HEK293 (cell line): ENCODE data around the gene LONRF2.

Source experiments
- CTCF ChIA-PET: fragments of 350-600 bp; formaldehyde crosslinking; extraction: SDS; loops from one replicate; lab custom pipeline; 2021; ENCODE audit warnings: antibody characterized with exemption; lab: Yijun Ruan, JAX
- POLR2A ChIA-PET: fragments of 300-600 bp; formaldehyde crosslinking; extraction: SDS; loops from one replicate; lab custom pipeline; 2020; ENCODE audit warnings: antibody characterized with exemption, inconsistent platforms; lab: Yijun Ruan, JAX
- H3K27ac ChIP-seq: fragments of 200-500 bp; sonication (Bioruptor generic); 2 replicates; pipeline ENCODE4 v1.5.1; 2014; ENCODE audit warnings: low read depth, low read length, control low read depth, inconsistent platforms; ENCODE audit errors: extremely low read depth
- H3K36me3 ChIP-seq, 2 experiments: fragments of 200-500 bp in 1 of 2; sonication (Bioruptor generic) in 1 of 2; 1 replicate in 1 of 2; 2 replicates in 1 of 2; pipeline ENCODE4 v1.5.1; 2014 to 2017; ENCODE audit warnings: inconsistent platforms in 2 of 2, low read length in 2 of 2; ENCODE audit not compliant: control insufficient read depth in 2 of 2, insufficient read depth in 1 of 2
- H3K4me1 ChIP-seq: fragments of 200-500 bp; sonication (Bioruptor generic); 2 replicates; pipeline ENCODE4 v1.5.1; 2014; ENCODE audit warnings: mild to moderate bottlenecking, low read length, inconsistent platforms; ENCODE audit not compliant: control insufficient read depth, insufficient read depth
- H3K4me3 ChIP-seq: 2 replicates; pipeline ENCODE4 v1.5.1; 2011; ENCODE audit warnings: low read depth, mild to moderate bottlenecking, control low read depth, low read length, moderate library complexity
- H3K9me3 ChIP-seq: fragments of 200-500 bp; sonication (Bioruptor generic); 2 replicates; pipeline ENCODE4 v1.5.1; 2014; ENCODE audit warnings: low read depth, low read length, inconsistent platforms; ENCODE audit not compliant: control insufficient read depth, insufficient read depth
- GLI2 ChIP-seq: fragments of 450-650 bp; formaldehyde crosslinking; IDR thresholded peaks from 2 replicates; pipeline ENCODE4; 2017; ENCODE audit warnings: missing biosample characterization, missing genetic modification characterization, low read depth, borderline replicate concordance
- SETDB1 ChIP-seq: IDR thresholded peaks from one replicate; pipeline ENCODE4 v1.6.1; 2017; ENCODE audit warnings: mild to moderate bottlenecking, low read length, moderate library complexity, mixed read lengths; ENCODE audit not compliant: insufficient read length
- SP3 ChIP-seq: fragments of 450-650 bp; formaldehyde crosslinking; IDR thresholded peaks from 2 replicates; pipeline ENCODE4 v1.5.1; 2016; ENCODE audit warnings: missing biosample characterization, missing genetic modification characterization
- SP7 ChIP-seq: fragments of 450-650 bp; formaldehyde crosslinking; IDR thresholded peaks from 2 replicates; pipeline ENCODE4 v1.5.1; 2016; ENCODE audit warnings: missing biosample characterization, missing genetic modification characterization
- TRIM28 ChIP-seq: IDR thresholded peaks from 2 replicates; pipeline ENCODE4 v1.6.1; 2011; ENCODE audit warnings: low read length, control low read depth, borderline replicate concordance
- ZEB2 ChIP-seq: fragments of 450-650 bp; formaldehyde crosslinking; IDR thresholded peaks from 2 replicates; pipeline ENCODE4 v1.5.1; 2016; ENCODE audit warnings: missing biosample characterization, missing genetic modification characterization
- ZNF112 ChIP-seq: fragments of 450-650 bp; formaldehyde crosslinking; IDR thresholded peaks from 2 replicates; pipeline ENCODE4 v1.5.0; 2017; ENCODE audit warnings: missing biosample characterization, missing genetic modification characterization
- ZNF121 ChIP-seq: fragments of 450-650 bp; formaldehyde crosslinking; IDR thresholded peaks from 2 replicates; pipeline ENCODE4 v1.5.1; 2016; ENCODE audit warnings: missing biosample characterization, missing genetic modification characterization
- ZNF140 ChIP-seq: fragments of 450-650 bp; formaldehyde crosslinking; IDR thresholded peaks from 2 replicates; pipeline ENCODE4 v1.5.1; 2016; ENCODE audit warnings: missing biosample characterization, missing genetic modification characterization
- ZNF2 ChIP-seq: fragments of 450-650 bp; formaldehyde crosslinking; IDR thresholded peaks from 2 replicates; pipeline ENCODE4 v1.5.1; 2016; ENCODE audit warnings: missing biosample characterization, missing genetic modification characterization
- ZNF248 ChIP-seq: fragments of 450-650 bp; formaldehyde crosslinking; IDR thresholded peaks from 2 replicates; pipeline ENCODE4 v1.5.1; 2017; ENCODE audit warnings: missing biosample characterization, missing genetic modification characterization
- ZNF335 ChIP-seq: fragments of 450-650 bp; formaldehyde crosslinking; conservative IDR thresholded peaks from 2 replicates; pipeline ENCODE4 v1.5.1; 2016; ENCODE audit warnings: missing biosample characterization, missing genetic modification characterization
- ZNF366 ChIP-seq: fragments of 450-650 bp; formaldehyde crosslinking; conservative IDR thresholded peaks from 2 replicates; pipeline ENCODE4 v1.5.1; 2016; ENCODE audit warnings: missing biosample characterization, missing genetic modification characterization
- ZNF433 ChIP-seq: fragments of 450-650 bp; formaldehyde crosslinking; IDR thresholded peaks from 2 replicates; pipeline ENCODE4 v1.5.1; 2016; ENCODE audit warnings: missing biosample characterization, missing genetic modification characterization, low read depth
- ZNF521 ChIP-seq: fragments of 450-650 bp; formaldehyde crosslinking; IDR thresholded peaks from 2 replicates; pipeline ENCODE4 v1.5.1; 2017; ENCODE audit warnings: missing biosample characterization, mild to moderate bottlenecking, missing genetic modification characterization
- ZNF529 ChIP-seq: fragments of 450-650 bp; formaldehyde crosslinking; IDR thresholded peaks from 2 replicates; pipeline ENCODE4 v1.5.1; 2017; ENCODE audit warnings: missing genetic modification characterization, missing biosample characterization; ENCODE audit not compliant: insufficient replicate concordance
- ZNF544 ChIP-seq: fragments of 450-650 bp; formaldehyde crosslinking; IDR thresholded peaks from 2 replicates; pipeline ENCODE4 v1.5.0; 2017; ENCODE audit warnings: missing biosample characterization, missing genetic modification characterization
- ZNF600 ChIP-seq: fragments of 450-650 bp; formaldehyde crosslinking; IDR thresholded peaks from 2 replicates; pipeline ENCODE4 v1.5.1; 2016; ENCODE audit warnings: missing biosample characterization, missing genetic modification characterization
- ZNF610 ChIP-seq: fragments of 450-650 bp; formaldehyde crosslinking; IDR thresholded peaks from 2 replicates; pipeline ENCODE4 v1.5.1; 2016; ENCODE audit warnings: missing biosample characterization, missing genetic modification characterization, borderline replicate concordance
- ZNF654 ChIP-seq: fragments of 450-650 bp; formaldehyde crosslinking; IDR thresholded peaks from 2 replicates; pipeline ENCODE4 v1.5.1; 2016; ENCODE audit warnings: low read depth, missing biosample characterization, missing genetic modification characterization
- ZNF660 ChIP-seq: fragments of 450-650 bp; IDR thresholded peaks from 2 replicates; pipeline ENCODE4 v1.5.1; 2018; ENCODE audit warnings: missing biosample characterization, mild to moderate bottlenecking, missing genetic modification characterization
- ZNF785 ChIP-seq: fragments of 450-650 bp; formaldehyde crosslinking; IDR thresholded peaks from 2 replicates; pipeline ENCODE4 v1.5.1; 2016; ENCODE audit warnings: missing biosample characterization, missing genetic modification characterization
- ZSCAN16 ChIP-seq: fragments of 450-650 bp; formaldehyde crosslinking; IDR thresholded peaks from 2 replicates; pipeline ENCODE4 v1.5.1; 2016; ENCODE audit warnings: missing biosample characterization, missing genetic modification characterization
- ZXDB ChIP-seq: fragments of 450-650 bp; formaldehyde crosslinking; IDR thresholded peaks from 2 replicates; pipeline ENCODE4 v1.5.1; 2016; ENCODE audit warnings: missing biosample characterization, missing genetic modification characterization
- TF ChIP-seq, protein P1 (sequence below): fragments of 450-650 bp; formaldehyde crosslinking; IDR thresholded peaks from 2 replicates; pipeline ENCODE4 v1.5.1; 2016; ENCODE audit warnings: missing biosample characterization, missing genetic modification characterization
- TF ChIP-seq, protein P2 (sequence below): fragments of 450-650 bp; formaldehyde crosslinking; IDR thresholded peaks from 2 replicates; pipeline ENCODE4 v1.5.1; 2016; ENCODE audit warnings: missing biosample characterization, missing genetic modification characterization
- TF ChIP-seq, protein P3 (sequence below): fragments of 450-650 bp; formaldehyde crosslinking; IDR thresholded peaks from 2 replicates; pipeline ENCODE4 v1.5.1; 2016; ENCODE audit warnings: missing biosample characterization, missing genetic modification characterization
- TF ChIP-seq, protein P4 (sequence below): fragments of 450-650 bp; formaldehyde crosslinking; IDR thresholded peaks from 2 replicates; pipeline ENCODE4 v1.5.1; 2016; ENCODE audit warnings: missing biosample characterization, missing genetic modification characterization, borderline replicate concordance

Gene LONRF2

DNA sequence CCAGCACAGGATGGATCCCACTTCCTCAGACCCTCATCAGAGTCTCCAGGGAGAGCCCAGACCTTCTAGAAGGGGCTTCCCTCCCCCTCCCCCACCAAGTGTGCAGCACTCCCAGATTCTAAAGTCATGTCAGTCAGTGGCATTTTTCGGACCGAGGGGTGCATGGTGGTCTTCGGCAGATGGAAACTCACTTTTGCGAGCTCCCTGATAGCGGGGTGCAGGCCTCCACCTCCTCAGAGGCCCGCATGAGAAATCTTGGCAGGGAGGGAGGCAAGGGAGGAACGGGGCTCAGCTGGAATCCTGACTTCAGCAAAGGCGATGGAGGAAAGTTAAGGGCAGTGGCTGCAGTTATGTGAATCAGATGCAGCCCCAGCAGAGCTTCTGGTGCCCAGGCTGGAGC is 58.2 kb downstream of the LONRF2 start (continued):
- TF ChIP-seq ZNF600 (tag by site-specific recombination) = no peak
- TF ChIP-seq ZNF521 = no peak
- TF ChIP-seq ZNF140 (tag by site-specific recombination) = no peak
- no peak for TF ChIP-seq ZNF335 (tag by site-specific recombination)
- no peak for TF ChIP-seq ZNF529 (tag by site-specific recombination)

DNA sequence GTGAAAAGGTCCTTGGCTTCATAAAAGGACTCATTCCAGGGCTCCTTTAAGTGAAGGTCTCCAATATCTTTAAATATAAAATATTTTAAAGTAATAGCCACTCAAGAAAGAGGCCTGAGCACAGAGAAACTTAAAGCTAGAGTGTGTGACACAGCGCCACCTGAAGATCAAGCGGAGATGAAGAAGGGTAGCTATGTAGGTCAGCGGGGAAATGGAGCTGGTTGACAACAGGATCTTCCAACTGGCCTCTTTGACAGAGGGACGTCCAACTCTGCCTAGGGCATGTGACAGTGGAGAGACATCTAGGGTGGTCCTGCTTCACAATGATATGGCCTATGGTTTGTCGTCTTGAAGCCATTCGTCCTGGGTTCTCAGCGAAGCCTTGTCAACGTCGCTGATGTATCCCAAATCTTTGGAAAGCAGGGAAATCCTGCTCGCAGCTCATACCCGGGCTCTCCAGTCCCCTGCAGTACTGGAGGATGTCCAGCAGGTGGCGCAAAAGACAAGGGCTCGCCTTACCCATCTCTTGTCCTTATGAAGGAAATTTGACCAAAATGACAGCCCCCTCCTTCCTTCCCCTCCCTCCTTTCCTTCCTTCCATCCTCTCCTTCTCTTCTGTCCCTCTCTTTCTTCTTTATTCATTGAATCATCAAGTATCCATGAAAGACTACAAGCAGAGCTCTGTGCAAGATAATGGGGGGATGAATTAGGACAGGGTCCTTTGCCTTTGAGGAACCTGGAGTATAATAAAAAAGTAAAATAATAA is 59.6 kb downstream of the LONRF2 start:
- Histone ChIP-seq H3K27ac (no peak overlapping the region), H3K4me3 (no peak overlapping the region), H3K36me3 (no peaks in the 10 kb centered on the region), H3K9me3 (no peaks in the 10 kb centered on the region), H3K4me1 (no peaks in the 10 kb centered on the region)
- ChIA-PET POLR2A (interaction anchor here (1.8 kb wide), 1 partner anchor 118 kb away, joined by 4 read pairs; no protein-coding TSS in a partner anchor), CTCF (interaction anchor here (0.6 to 9.1 kb wide), 57 partner anchors 8 to 1613 kb away, joined by 3 to 172 read pairs (median 5); partner anchors contain the start of gene CHST10)
- TF ChIP-seq ZNF2 = no peak
- no peak for TF ChIP-seq ZEB2 (tag by site-specific recombination)
- no peak for TF ChIP-seq ZSCAN16 (tag by site-specific recombination)
- no peak for TF ChIP-seq ZNF248 (tag by site-specific recombination)
- TF ChIP-seq ZNF654 (tag by site-specific recombination) = peak; percentile 90
- no peak for TF ChIP-seq GLI2 (tag by site-specific recombination)
- peak; percentile 99 for TF ChIP-seq TRIM28
- TF ChIP-seq, protein P1, sequence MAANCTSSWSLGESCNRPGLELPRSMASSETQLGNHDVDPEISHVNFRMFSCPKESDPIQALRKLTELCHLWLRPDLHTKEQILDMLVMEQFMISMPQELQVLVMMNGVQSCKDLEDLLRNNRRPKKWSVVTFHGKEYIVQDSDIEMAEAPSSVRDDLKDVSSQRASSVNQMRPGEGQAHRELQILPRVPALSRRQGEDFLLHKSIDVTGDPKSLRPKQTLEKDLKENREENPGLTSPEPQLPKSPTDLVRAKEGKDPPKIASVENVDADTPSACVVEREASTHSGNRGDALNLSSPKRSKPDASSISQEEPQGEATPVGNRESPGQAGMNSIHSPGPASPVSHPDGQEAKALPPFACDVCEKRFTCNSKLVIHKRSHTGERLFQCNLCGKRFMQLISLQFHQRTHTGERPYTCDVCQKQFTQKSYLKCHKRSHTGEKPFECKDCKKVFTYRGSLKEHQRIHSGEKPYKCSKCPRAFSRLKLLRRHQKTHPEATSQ (tag by site-specific recombination) = no peak
- 0 out of 2 replicates have a peak, but pooled peaks have one; percentile 27 for TF ChIP-seq SP7 (tag by site-specific recombination)
- TF ChIP-seq ZNF121 = no peak
- TF ChIP-seq ZNF544 = no peak
- no peak for TF ChIP-seq ZNF433
- peak; percentile 83 for TF ChIP-seq ZNF366 (tag by site-specific recombination)
- TF ChIP-seq ZNF610 = 0 out of 2 replicates have a peak, but pooled peaks have one; percentile 34
- TF ChIP-seq, protein P2, sequence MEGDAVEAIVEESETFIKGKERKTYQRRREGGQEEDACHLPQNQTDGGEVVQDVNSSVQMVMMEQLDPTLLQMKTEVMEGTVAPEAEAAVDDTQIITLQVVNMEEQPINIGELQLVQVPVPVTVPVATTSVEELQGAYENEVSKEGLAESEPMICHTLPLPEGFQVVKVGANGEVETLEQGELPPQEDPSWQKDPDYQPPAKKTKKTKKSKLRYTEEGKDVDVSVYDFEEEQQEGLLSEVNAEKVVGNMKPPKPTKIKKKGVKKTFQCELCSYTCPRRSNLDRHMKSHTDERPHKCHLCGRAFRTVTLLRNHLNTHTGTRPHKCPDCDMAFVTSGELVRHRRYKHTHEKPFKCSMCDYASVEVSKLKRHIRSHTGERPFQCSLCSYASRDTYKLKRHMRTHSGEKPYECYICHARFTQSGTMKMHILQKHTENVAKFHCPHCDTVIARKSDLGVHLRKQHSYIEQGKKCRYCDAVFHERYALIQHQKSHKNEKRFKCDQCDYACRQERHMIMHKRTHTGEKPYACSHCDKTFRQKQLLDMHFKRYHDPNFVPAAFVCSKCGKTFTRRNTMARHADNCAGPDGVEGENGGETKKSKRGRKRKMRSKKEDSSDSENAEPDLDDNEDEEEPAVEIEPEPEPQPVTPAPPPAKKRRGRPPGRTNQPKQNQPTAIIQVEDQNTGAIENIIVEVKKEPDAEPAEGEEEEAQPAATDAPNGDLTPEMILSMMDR = peak; percentile 71; the same call in 1 of the 2 replicates
- TF ChIP-seq ZXDB (tag by site-specific recombination) = 0 out of 2 replicates have a peak, but pooled peaks have one; percentile 18
- 0 out of 2 replicates have a peak, but pooled peaks have one; percentile 14 for TF ChIP-seq SP3
- TF ChIP-seq ZNF660 (tag by site-specific recombination) = 0 out of 2 replicates have a peak, but pooled peaks have one; percentile 35
- TF ChIP-seq, protein P3, sequence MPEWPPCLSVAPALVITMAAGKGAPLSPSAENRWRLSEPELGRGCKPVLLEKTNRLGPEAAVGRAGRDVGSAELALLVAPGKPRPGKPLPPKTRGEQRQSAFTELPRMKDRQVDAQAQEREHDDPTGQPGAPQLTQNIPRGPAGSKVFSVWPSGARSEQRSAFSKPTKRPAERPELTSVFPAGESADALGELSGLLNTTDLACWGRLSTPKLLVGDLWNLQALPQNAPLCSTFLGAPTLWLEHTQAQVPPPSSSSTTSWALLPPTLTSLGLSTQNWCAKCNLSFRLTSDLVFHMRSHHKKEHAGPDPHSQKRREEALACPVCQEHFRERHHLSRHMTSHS (tag by site-specific recombination) = no peak
- no peak for TF ChIP-seq ZNF785 (tag by site-specific recombination)
- TF ChIP-seq, protein P4, sequence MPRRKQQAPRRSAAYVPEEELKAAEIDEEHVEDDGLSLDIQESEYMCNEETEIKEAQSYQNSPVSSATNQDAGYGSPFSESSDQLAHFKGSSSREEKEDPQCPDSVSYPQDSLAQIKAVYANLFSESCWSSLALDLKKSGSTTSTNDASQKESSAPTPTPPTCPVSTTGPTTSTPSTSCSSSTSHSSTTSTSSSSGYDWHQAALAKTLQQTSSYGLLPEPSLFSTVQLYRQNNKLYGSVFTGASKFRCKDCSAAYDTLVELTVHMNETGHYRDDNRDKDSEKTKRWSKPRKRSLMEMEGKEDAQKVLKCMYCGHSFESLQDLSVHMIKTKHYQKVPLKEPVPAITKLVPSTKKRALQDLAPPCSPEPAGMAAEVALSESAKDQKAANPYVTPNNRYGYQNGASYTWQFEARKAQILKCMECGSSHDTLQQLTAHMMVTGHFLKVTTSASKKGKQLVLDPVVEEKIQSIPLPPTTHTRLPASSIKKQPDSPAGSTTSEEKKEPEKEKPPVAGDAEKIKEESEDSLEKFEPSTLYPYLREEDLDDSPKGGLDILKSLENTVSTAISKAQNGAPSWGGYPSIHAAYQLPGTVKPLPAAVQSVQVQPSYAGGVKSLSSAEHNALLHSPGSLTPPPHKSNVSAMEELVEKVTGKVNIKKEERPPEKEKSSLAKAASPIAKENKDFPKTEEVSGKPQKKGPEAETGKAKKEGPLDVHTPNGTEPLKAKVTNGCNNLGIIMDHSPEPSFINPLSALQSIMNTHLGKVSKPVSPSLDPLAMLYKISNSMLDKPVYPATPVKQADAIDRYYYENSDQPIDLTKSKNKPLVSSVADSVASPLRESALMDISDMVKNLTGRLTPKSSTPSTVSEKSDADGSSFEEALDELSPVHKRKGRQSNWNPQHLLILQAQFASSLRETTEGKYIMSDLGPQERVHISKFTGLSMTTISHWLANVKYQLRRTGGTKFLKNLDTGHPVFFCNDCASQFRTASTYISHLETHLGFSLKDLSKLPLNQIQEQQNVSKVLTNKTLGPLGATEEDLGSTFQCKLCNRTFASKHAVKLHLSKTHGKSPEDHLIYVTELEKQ (tag by site-specific recombination) = no peak
- TF ChIP-seq ZNF112 (tag by site-specific recombination) = no peak
- peak; percentile 77 for TF ChIP-seq SETDB1
